HepG2 (cell line): ENCODE measurements around the gene MCM6. TPM values are rescaled to one million over a fixed set of nuclear protein-coding genes. Genes with fewer than 3 reads are reported as not detected.
A peak's percentile ranks its signal among the peaks of the same experiment; 100 is the strongest.

Source experiments
- ATAC-seq: fragments of 200-7000 bp; cut with Tn5 transposase; 3 replicates; pipeline ENCODE4 v1.9.1; 2020; ENCODE audit warnings: mild to moderate bottlenecking, moderate library complexity
- BruUV-seq: library from RNA; stranded (reverse); fragments of 400-500 nt; replicated peaks from 2 replicates; lab custom pipeline; 2021; lab: Mats Ljungman, UMichigan
- CTCF ChIA-PET: fragments of 300-600 bp; formaldehyde crosslinking; extraction: SDS; loops from one replicate; lab custom pipeline; 2021; ENCODE audit warnings: low total read pairs, inconsistent platforms, low intra/inter-chr PET ratio; lab: Yijun Ruan, JAX
- POLR2A ChIA-PET: fragments of 350-600 bp; sonication (Branson Sonifier 250); formaldehyde crosslinking; loops from one replicate; lab custom pipeline; 2020; ENCODE audit warnings: antibody characterized with exemption, inconsistent platforms; lab: Yijun Ruan, JAX
- DNase-seq: peaks from one replicate; pipeline ENCODE4 v3.0.0-alpha.2; 2015; ENCODE audit warnings: low spot score
- FAIRE-seq: peaks from 3 replicates; lab custom pipeline; 2011; peaks lifted over from hg19 to GRCh38; lab: Jason Lieb, UNC
- H2AFZ ChIP-seq: one replicate; pipeline ENCODE4 v1.6.1; 2011; ENCODE audit warnings: low read length, inconsistent platforms
- H3K27ac ChIP-seq: fragments of 300-600 bp; 3 replicates; pipeline ENCODE4 v1.8.0; 2011; ENCODE audit warnings: mixed run types, mild to moderate bottlenecking, mixed read lengths, low read length, inconsistent platforms; ENCODE audit not compliant: insufficient read depth; ENCODE audit errors: extremely low read length
- H3K27me3 ChIP-seq, 2 experiments: fragments of 200-600 bp in 1 of 2; 2 replicates in 1 of 2; 3 replicates in 1 of 2; pipeline versions ENCODE4 v1.6.0 to v1.8.0; 2011; ENCODE audit warnings: low read length in 2 of 2, mild to moderate bottlenecking in 2 of 2, moderate library complexity in 2 of 2, inconsistent platforms in 1 of 2; ENCODE audit not compliant: insufficient read depth in 2 of 2, control insufficient read depth in 1 of 2
- H3K36me3 ChIP-seq, 2 experiments: fragments of 200-600 bp in 1 of 2; replicated peaks in 1 of 2; 2 replicates in 1 of 2; 3 replicates in 1 of 2; pipeline versions ENCODE4 v1.5.1 to v1.8.0; 2011; ENCODE audit warnings: low read length in 2 of 2, inconsistent platforms in 1 of 2; ENCODE audit not compliant: insufficient read depth in 2 of 2, control insufficient read depth in 1 of 2
- H3K4me1 ChIP-seq: 2 replicates; pipeline ENCODE4 v1.5.1; 2012; ENCODE audit warnings: low read length, inconsistent platforms; ENCODE audit not compliant: insufficient read depth
- H3K4me2 ChIP-seq: 2 replicates; pipeline ENCODE4 v1.6.0; 2011; ENCODE audit warnings: low read depth, low read length, inconsistent platforms
- H3K4me3 ChIP-seq, 3 experiments: fragments of 200-600 bp in 1 of 3; sonication (generic), shearing (Covaris generic) in 1 of 3; replicated peaks in 1 of 3; 2 replicates each; pipeline ENCODE4 v1.5.1; 2011 to 2016; ENCODE audit warnings: low read length in 3 of 3, inconsistent platforms in 2 of 3, low read depth in 2 of 3, mild to moderate bottlenecking in 2 of 3, control low read depth in 1 of 3, mixed read lengths in 1 of 3; ENCODE audit not compliant: insufficient read depth in 1 of 3
- H3K79me2 ChIP-seq: one replicate; pipeline ENCODE4 v1.6.1; 2011; ENCODE audit warnings: low read length, inconsistent platforms; ENCODE audit not compliant: insufficient read depth
- H3K9ac ChIP-seq: 2 replicates; pipeline ENCODE4 v1.6.0; 2011; ENCODE audit warnings: mild to moderate bottlenecking, low read depth, low read length, inconsistent platforms; ENCODE audit not compliant: insufficient read depth
- H3K9me3 ChIP-seq: 2 replicates; pipeline ENCODE4 v1.5.1; 2012; ENCODE audit warnings: mild to moderate bottlenecking, low read length
- H4K20me1 ChIP-seq: 2 replicates; pipeline ENCODE4 v1.6.0; 2011; ENCODE audit warnings: inconsistent platforms, mild to moderate bottlenecking, low read length, moderate library complexity; ENCODE audit not compliant: insufficient read depth
- CREB1 ChIP-seq, 2 experiments: fragments of 450-650 bp in 1 of 2; IDR thresholded peaks; 2 replicates each; pipeline ENCODE4 v1.6.1; 2016 to 2017; ENCODE audit warnings: control low read depth in 1 of 2, mild to moderate bottlenecking in 1 of 2, missing compliant biosample characterization in 1 of 2, missing genetic modification characterization in 1 of 2
- MIER3 ChIP-seq: IDR thresholded peaks from 2 replicates; pipeline ENCODE4 v1.6.1; 2016; ENCODE audit warnings: missing compliant biosample characterization, borderline replicate concordance
- SRF ChIP-seq: IDR thresholded peaks from 2 replicates; pipeline ENCODE4 v1.6.1; 2011; ENCODE audit warnings: mild to moderate bottlenecking, low read depth, low read length, moderate library complexity
- ZBTB1 ChIP-seq: sonication (generic); formaldehyde crosslinking; IDR thresholded peaks from 2 replicates; pipeline ENCODE4 v1.4.0; 2020; ENCODE audit warnings: missing genetic modification reagents, borderline replicate concordance
- ZNF124 ChIP-seq: sonication (generic); formaldehyde crosslinking; IDR thresholded peaks from 2 replicates; pipeline ENCODE4 v1.4.0; 2020; ENCODE audit warnings: missing genetic modification reagents
- ZNF362 ChIP-seq: sonication (generic); formaldehyde crosslinking; IDR thresholded peaks from 2 replicates; pipeline ENCODE4 v1.4.0; 2020; ENCODE audit warnings: missing genetic modification reagents, mild to moderate bottlenecking, borderline replicate concordance
- ZNF432 ChIP-seq: sonication (generic); formaldehyde crosslinking; IDR thresholded peaks from 2 replicates; pipeline ENCODE4 v1.5.0; 2020; ENCODE audit warnings: missing genetic modification reagents, mild to moderate bottlenecking, borderline replicate concordance
- ZNF546 ChIP-seq: sonication (generic); formaldehyde crosslinking; conservative IDR thresholded peaks from 2 replicates; pipeline ENCODE4 v1.8.1; 2023; ENCODE audit warnings: mild to moderate bottlenecking, missing genetic modification reagents
- ZNF564 ChIP-seq: sonication (generic); formaldehyde crosslinking; IDR thresholded peaks from 2 replicates; pipeline ENCODE4 v1.8.1; 2023; ENCODE audit warnings: mild to moderate bottlenecking, missing genetic modification reagents
- ZNF850 ChIP-seq: sonication (generic); formaldehyde crosslinking; conservative IDR thresholded peaks from 2 replicates; pipeline ENCODE4 v1.9.0; 2021; ENCODE audit warnings: mild to moderate bottlenecking, missing genetic modification reagents
- ZSCAN5A ChIP-seq: sonication (generic); formaldehyde crosslinking; IDR thresholded peaks from 2 replicates; pipeline ENCODE4 v1.8.0; 2022; ENCODE audit warnings: mild to moderate bottlenecking, missing genetic modification reagents, borderline replicate concordance
- WGBS: methylation state at CpG from one replicate; pipeline ENCODE4 v1.1.6; 2017; ENCODE audit warnings: low lambda C conversion rate; 5-methylcytosine and 5-hydroxymethylcytosine counted together
- in situ Hi-C: cut with HindIII; loops from 2 replicates; pipeline ENCODE4 v1.10.0; 2017; ENCODE audit warnings: low pct_unique_long_range_greater_than_20kb; ENCODE audit not compliant: extremely low pct_ligation_motif_present
- intact Hi-C: fragments of 100-400 bp; cut with micrococcal nuclease; formaldehyde crosslinking; loops from one replicate; pipeline ENCODE4 v1.10.0; 2022; ENCODE audit not compliant: unreplicated experiment
- polyA plus RNA-seq, 8 experiments: library from polyadenylated mRNA; depleted of rRNA in 3 of 8; stranded (reverse) in 7 of 8; unstranded in 1 of 8; fragments of >200 nt; fragmentation: Illumina TruSeq in 4 of 8; extraction: Trizol in 4 of 8; gene quantifications; 2 replicates each; pipeline versions ENCODE4 v1.2.1 to v1.2.3, GENCODE V29; 2011 to 2016; ENCODE audit warnings: low read depth in 4 of 8, missing spikeins in 1 of 8, mixed read lengths in 1 of 8; ENCODE audit not compliant: insufficient read depth in 1 of 8
- total RNA-seq, 5 experiments: library from RNA; depleted of rRNA; stranded (reverse); fragments of >200 nt; fragmentation: Illumina TruSeq; extraction: Trizol; gene quantifications; 2 replicates each; pipeline ENCODE4 v1.2.3, GENCODE V29; 2016; ENCODE audit warnings: low read depth in 1 of 5
- TF ChIP-seq, protein P1 (sequence below): sonication (generic); formaldehyde crosslinking; IDR thresholded peaks from 2 replicates; pipeline ENCODE4 v1.4.0; 2020; ENCODE audit warnings: missing genetic modification reagents; ENCODE audit errors: not compliant biosample characterization

The MCM6 gene
- total and polyA plus RNA-seq, 2 of the 13 experiments (the other 11 are each of a cell fraction or from before 2014, with no cell fraction given): 9.7 to 18.7 TPM

- Histone ChIP-seq H2AFZ (no peak overlapping the region), H3K4me2 (no peak overlapping the region), H3K36me3 (no peaks in the 10 kb centered on the region), H3K27me3 (peaks cover 0 to 9% of the 10 kb centered on the region in 2 experiments; a peak in 3 of 5 replicates)
- intact Hi-C loops: no loop called here
- 4% methylated on average over 1 of the region's 1 CpG for WGBS
- CTCF ChIA-PET: no interaction called here
- in situ Hi-C loops: no loop called here
- DNase-seq (no peak), FAIRE-seq (no peak)
- BruUV-seq: no TSS peak
- peak; percentile 88 for TF ChIP-seq ZNF564
- no peak for TF ChIP-seq ZNF362
- TF ChIP-seq, all 625 proteins: peak for 1
- no peaks in the 10 kb centered on the region for H3K79me2 ChIP-seq
- no peak overlapping the region for H3K9ac ChIP-seq
- no peak overlapping the region for H3K27ac ChIP-seq
- no peaks in the 10 kb centered on the region; the same call in 1 of the 2 replicates for H3K9me3 ChIP-seq
- POLR2A ChIA-PET: no interaction called here
- no peak overlapping the region for H3K4me3 ChIP-seq
- ATAC-seq: no peak
- H3K4me1 ChIP-seq: no peaks in the 10 kb centered on the region
- H4K20me1 ChIP-seq: no peaks in the 10 kb centered on the region
Observed at GRCh38 chr2:135822855-135823254, 53.4 kb downstream of the MCM6 start.

- Histone ChIP-seq H3K4me3 (no peak overlapping the region), H3K9me3 (no peaks in the 10 kb centered on the region; the same call in 1 of the 2 replicates), H3K4me2 (no peak overlapping the region), H2AFZ (no peak overlapping the region), H3K9ac (no peak overlapping the region), H4K20me1 (no peaks in the 10 kb centered on the region), H3K4me1 (no peaks in the 10 kb centered on the region), H3K27me3 (peaks cover 0 to 11% of the 10 kb centered on the region in 2 experiments; a peak in 3 of 5 replicates), H3K27ac (no peak overlapping the region), H3K79me2 (no peaks in the 10 kb centered on the region), H3K36me3 (no peaks in the 10 kb centered on the region)
- DNase-seq (no peak), FAIRE-seq (no peak), ATAC-seq (no peak)
- no TSS peak for BruUV-seq
- ChIA-PET POLR2A (no interaction called here), CTCF (no interaction called here)
- WGBS: 26% methylated on average over 2 of the region's 2 CpGs
- intact Hi-C loops (no loop called here), in situ Hi-C loops (no loop called here)
- TF ChIP-seq SRF (no peak), ZSCAN5A (CRISPR knock-in tag) (no peak), ZNF546 (CRISPR knock-in tag) (no peak), ZBTB1 (CRISPR knock-in tag) (no peak), ZNF850 (CRISPR knock-in tag) (no peak), ZNF124 (no peak), MIER3 (CRISPR knock-in tag) (no peak), CREB1 (IDR thresholded peaks at IDR 0.05) (no peak), CREB1 (CRISPR knock-in tag; IDR thresholded peaks at IDR 0.05) (no peak), ZNF432 (CRISPR knock-in tag) (no peak)
- TF ChIP-seq, protein P1, sequence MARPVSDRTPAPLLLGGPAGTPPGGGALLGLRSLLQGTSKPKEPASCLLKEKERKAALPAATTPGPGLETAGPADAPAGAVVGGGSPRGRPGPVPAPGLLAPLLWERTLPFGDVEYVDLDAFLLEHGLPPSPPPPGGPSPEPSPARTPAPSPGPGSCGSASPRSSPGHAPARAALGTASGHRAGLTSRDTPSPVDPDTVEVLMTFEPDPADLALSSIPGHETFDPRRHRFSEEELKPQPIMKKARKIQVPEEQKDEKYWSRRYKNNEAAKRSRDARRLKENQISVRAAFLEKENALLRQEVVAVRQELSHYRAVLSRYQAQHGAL (CRISPR knock-in tag): no peak
Observed at GRCh38 chr2:135821190-135821589, 55.1 kb downstream of the MCM6 start.
